NCI-H2081 treated with DMSO at 0.1 percent for 48 hours (cell line): ENCODE results near the gene PSTPIP1.
"Not testable (repeated sequence)": the region's sequence is repeated elsewhere in the genome, so short reads cannot be mapped to it uniquely, and the experiment has no call there.

Source experiments
- DNase-seq: peaks from one replicate; lab custom pipeline; 2025; lab: John Stamatoyannopoulos, UW

Gene PSTPIP1

DNA sequence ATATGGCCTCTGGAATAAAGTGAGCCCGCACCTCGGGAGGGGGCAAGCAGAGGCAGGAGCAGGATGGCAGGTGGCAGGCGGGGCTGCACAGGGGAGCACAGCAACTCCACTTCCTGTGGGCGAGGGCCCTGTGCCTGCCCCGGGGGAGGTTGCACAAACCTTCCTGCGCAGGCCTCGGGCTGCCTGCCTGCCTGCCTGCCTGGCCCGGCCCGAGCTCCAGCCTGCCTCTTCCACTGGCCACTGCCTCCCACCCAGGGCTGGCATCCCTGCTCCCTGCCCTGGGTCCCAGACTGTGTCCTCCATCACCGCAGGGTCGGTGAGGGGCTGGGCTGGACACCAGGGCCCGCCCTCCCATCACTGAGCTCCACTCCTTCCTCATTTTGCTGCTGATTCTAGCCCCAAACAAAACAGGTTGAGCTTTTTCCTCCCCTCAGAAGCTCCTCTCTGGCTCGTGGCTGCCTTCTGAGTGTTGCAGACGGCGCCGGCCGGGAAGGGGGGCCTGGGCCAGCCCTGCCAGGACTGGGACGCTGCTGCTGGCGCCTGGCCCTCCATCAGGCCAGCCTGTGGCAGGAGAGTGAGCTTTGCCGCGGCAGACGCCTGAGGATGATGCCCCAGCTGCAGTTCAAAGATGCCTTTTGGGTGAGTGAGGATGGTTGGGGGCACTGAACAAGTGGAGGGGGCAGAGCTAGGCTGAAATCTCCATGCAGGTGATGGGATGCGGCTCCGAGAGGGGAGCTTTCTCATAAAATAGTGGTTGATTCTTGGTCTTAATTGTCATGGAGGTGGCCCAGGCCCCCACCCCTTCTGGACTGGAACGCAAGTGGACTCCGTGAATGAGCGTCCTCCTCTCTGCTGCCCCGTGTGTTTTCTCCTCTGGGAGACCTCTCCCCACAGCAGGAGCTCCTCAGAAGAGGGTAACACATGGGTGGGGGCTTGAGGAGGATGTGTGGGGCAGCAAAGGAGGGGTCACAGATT lies at the start of gene PSTPIP1:
TSS of gene PSTPIP1 (plus strand) at position 156 of the 975 bp plus-strand sequence. CDS start at position 604, 448 bp downstream.
- DNase-seq, result no peak

DNA sequence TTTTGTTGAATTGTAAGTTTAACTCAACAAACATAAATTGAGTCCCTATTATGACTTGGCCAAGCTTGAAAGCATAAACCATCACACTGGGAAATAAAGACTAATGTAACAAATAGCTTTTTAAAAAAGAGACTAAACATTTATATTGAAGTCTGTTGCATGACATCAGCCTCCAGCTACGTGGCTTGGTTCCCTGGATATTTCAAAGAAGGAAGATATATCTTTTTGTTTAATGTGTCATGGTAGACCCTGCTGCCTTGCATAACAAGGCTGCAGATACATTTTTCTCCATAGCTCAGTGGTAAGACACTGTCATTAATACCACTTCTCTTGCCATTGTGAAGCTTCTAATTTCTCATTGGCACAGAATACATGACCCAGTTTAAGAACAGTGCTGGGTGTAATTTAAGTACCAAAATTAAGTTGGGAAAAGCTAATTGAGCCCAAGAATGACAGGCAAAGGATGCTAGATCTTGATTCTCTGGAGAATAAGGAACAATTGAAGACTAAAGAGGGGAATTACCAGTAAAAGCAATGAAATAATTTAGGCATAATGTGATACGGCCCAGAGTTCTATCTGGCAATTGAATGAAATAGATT lies 49.3 kb upstream of the PSTPIP1 start:
- DNase-seq, result no peak

DNA sequence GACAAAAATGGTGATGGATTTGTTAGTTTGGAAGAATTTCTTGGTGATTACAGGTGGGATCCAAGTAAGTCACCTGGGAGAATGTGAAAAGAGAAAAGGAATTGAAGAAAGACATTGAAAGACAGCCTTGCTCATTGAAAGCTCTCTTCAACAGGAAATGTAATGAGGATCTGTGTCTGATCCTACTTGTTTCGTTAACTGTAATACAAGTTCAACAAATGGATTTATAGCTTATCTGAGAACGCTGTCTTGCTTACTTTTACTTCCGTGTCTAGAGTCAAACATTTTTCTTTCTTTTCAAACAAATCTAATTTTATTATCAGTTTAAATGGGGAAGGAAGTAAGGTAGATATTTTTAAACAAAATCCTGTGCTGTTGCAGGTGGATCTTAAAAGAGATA lies 47.5 kb upstream of the PSTPIP1 start:
- DNase-seq, result no peak

DNA sequence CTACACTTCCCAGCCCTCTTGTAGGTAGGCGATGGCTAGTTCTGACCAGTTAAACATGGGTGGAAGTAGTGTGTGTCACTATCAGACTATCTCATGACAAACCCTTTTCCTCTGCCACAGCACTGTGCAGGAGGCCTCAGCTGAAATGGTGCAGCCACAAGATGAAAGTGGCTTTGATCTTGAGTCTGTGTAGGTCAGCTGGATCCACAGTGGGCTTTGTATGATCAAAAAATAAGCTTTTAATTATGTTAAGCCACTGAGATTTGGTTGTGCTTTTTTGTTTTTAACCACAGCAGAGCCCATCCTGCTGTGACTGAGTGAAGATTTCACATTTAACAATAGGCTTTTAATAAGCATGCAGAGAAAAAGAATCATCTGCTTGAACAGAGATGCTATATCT lies 43.7 kb upstream of the PSTPIP1 start:
- DNase-seq, result no peak

DNA sequence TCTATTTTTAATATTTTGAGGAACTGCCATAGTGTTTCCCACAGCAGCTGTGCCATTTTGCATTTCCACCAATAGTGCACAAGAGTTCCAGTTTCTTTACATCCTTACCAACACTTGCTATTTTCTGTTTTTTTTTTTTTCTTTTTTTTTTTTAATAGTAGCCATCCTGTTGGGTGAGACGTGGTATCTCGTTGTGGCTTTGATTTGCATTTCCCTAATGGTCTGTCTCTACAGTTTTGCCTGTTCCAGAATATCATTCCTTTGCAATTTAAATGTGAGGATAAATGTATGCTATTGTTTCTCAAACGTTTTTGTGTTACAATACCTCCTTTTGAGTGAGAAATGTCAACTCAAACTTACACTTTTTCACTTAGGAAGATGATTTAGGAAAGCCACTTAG lies 41.0 kb upstream of the PSTPIP1 start:
- no peak for DNase-seq

DNA sequence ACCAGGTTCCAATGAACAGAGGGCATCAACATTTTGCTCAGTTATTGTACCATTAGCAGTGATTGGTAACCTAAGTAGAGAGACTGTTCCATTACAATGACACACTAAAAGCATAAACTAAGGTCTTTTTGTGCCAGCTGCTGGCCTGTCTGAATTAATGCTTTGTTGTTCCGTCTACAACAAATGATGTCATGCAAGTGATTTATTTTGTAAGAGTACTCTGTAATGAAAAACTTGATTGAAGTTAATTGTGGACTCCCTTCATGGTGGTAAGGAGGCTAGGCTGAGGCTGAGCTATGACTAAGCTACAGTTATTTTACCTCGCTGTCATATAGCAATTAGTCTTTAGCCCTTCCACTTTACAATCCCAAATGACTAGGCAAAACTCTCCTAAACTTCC lies 40.2 kb upstream of the PSTPIP1 start:
- no peak for DNase-seq

DNA sequence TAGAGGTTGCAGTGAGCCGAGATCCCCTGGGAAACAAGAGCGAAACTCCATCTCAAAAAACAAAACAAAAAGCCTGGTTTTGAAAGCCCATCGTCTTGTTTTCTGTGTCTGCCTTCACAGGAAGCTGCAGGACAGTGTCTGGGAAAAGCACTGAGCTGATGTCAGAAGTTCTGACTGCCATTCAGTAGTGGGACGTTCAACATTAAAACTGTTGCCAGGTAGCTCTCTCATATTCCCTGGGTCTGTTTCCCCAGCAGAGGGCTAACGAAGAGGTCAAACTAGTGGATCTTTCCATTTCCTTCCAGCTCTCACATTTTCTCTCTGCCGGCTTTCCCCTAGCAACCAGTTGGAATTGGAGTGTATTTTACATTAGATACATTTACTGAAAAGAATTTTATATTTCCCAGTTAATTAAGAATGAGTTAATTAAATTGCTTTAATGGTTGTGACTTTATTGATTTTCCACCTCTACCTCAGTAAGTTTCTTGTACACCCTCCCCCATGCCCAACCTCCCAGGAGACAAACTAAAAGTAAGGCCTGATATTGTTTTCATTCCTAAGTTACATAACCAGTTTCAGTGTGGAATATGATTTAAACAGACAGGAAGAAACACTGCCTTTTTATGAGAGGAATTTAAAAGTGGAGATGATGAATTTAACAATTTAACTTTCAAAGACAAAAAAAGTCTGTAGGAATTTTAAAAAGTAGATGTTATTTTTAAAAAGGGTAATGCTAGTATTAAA lies 33.5 kb upstream of the PSTPIP1 start:
- DNase-seq, result no peak

DNA sequence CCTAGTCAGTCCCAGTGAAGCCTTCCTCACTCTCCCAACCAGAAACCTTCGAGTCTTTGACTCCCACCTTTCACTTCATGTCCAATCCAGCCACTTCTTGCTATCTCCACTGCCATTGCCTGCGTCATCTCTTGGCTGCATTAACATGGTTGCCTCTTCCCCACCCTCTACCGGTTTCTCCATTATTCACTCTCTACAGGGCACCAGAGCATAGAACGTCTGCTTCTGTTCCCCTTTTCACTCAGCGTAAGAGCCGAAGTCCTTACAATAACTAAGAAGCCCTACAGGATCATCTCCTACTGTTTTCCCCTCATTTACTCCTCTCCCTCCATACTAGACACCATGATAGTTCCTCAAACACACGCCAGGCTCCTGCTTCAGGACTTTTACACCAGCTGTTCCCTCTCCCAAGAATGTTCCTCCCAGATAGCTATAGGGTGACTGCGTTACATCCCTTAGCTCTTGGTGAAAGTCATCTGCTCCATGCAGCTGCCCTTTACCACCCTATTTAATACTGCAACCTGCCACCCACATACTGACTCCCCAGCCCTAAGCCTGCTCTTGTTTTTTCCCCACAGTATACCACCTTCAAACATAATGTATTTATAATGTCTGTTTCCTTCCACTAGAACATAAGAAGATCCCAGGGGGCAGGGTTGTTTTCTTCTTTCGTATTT lies 32.5 kb upstream of the PSTPIP1 start:
- no peak for DNase-seq

DNA sequence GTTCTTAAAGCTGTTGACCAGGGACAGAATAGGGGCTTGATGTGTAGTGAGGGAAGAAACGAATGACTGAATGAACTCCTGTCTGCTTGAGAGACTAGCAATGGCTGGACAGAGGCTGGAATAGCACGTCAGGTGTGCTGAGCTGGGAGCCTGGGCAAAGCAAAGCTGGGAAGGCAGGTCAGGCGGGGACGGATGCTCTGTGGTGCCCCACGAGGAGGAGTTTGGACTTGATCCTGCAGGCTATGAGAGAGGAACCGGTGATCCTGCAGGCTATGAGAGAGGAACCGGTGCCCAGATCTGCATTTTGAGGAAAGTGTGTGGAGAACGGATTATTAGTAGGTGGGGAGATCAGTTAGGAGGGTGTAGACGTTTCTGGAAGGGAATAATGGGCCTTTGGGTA lies 31.3 kb upstream of the PSTPIP1 start:
- DNase-seq, result no peak

DNA sequence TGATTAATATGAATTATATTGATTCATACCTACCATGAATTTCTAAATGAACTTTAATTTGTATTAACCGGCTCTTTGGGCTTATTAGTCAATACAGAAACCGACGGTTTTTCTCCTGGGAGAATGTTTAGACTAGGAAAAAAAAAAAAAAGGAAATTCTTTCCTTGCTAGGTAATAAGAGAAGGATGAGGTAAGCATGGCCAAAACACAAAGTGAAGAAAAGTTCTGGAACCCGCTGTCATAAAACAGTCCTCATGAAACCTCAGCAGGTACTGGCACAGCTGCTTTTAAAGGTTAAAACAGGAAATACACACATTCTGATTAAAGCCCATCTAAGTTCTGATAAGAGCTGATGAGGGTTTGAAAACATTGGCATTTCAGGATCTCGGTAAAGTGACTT lies 30.8 kb upstream of the PSTPIP1 start:
- no peak for DNase-seq

DNA sequence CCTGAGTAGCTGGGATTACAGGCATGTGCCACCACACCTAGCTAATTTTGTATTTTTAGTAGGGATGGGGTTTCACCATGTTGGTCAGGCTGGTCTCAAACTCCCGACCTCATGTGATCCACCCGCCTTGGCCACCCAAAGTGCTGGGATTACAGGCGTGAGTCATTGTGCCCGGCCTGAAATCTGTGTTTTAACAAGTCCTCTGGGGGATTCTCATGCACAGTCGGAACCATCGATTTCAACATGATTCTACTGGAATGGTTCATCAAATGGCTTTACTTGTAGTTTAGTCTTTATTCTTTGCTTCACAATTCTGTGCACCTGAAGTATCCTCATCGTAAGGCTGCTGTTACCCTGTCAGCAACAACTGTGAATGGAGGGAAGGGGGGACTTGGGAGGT lies 28.9 kb upstream of the PSTPIP1 start:
- not testable (repeated sequence) for DNase-seq

DNA sequence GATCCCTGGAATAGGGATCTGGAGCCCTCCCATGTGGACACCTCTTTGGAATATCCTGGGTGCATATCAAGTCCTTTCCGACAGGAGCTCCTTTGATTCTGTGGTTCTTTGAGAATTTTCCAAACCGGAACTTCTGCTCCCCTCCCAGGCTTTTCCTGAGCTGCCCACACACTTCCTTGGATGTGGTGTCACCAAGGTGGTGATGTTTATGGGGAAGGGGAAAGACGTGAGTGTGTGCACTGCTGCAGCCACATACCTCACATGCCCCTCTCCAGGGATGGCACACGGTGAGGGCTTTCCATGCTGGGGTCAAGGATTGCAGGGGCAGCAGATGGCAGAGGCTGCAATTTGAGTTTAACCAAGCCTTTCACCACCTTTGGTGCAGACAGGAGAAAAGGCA lies 27.9 kb upstream of the PSTPIP1 start:
- DNase-seq, result no peak

DNA sequence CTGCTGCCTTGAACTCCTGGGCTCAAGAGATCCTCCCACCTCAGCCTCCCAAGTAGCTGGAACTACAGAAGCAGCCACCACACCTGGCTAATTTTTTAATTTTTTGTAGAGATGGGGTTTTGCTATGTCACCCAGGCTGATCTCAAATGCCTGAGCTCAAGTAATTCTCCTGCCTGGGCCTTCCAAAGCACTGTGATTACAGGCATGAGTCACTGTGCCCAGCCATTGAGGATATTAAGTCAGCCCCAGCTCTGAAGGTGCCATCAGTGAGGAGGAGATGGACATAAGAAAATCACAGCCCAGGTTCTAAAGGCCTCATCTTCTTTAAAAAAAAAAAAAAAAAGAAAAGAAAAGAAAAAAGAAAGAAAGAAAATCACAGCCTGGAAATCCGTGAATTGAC lies 26.6 kb upstream of the PSTPIP1 start:
- no peak for DNase-seq

DNA sequence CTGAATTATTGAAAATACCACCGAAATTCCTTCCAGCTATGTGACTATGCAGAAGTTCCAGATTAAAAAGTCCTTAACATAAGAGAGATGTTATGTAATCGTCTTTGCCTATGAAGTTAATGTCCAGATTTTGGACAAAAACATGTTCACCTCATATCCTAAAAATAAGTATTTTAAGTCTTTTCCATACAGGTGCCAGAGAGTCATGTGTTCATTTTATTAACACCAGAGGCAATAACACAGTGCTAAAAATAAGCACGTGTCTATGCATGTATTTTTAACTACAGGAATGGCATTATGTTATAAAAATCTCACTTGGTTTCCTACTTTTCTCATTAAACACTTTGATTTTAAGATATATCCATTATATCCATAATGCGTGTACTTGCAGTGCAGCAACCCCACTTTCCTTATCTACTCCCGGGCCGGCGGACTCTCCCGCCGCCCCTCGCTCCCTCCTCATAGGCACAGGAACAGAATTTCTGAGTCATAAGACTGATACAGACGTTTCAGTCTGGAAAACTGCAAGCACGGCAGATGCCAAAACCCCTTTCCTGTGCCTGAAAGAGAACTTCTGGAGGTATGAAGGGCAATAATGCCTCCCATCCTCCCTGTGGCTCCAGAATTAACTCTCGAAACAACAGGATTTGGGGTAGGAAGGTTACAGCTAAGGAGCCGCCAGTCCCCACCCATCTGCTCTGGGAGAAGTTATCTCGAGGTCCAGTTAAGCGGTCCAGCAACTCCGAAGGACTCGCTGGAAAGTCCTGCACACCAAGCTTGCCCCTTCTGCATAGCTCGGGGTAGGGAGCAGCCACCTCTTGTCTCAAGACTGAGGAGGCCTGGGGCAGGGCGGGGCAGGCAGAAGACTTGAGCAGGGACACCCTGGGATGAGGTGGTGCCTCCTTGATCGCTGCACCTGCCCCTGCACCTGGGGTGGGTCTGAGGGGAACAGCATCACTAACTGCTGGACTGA lies 22.3 kb upstream of the PSTPIP1 start:
- DNase-seq, result no peak

DNA sequence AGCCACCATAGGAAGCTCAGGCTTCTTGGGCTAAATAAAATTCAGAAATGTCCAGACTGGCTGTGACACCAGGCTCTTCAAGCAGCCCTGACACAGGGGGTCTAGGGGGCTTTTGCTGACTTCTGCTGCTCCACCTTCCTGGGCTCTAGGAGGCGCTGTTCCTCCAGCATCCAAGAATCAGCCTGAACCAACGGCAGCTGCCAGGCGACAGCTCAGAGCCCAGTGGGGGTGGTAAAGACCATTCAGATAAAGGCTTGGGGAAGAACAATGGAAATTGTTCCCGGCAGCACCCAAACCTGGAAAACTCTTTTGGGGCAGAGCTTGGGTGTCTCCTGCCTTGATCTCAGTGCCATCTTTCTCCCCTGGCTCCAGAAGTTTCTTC lies 21.6 kb upstream of the PSTPIP1 start:
- DNase-seq, result no peak

DNA sequence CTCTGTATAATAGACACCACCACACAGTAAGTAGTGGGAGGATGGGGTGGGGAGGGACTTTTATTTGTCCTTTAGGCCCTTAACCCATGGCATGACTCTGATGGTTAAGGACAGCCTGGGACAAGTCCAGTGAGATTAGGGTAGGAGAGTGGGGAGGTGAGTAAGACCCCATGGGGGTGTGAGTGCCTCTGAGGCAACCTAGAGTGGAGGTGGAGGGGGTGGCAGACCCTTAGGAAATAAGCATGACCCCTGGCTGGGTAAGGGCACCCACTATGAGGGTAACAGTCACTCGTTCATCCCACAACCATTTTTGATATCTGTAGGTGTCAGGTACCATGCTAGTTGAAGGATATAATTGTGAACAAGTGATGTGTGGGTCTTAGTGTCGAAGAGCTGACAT lies 21.0 kb upstream of the PSTPIP1 start:
- DNase-seq, result no peak

DNA sequence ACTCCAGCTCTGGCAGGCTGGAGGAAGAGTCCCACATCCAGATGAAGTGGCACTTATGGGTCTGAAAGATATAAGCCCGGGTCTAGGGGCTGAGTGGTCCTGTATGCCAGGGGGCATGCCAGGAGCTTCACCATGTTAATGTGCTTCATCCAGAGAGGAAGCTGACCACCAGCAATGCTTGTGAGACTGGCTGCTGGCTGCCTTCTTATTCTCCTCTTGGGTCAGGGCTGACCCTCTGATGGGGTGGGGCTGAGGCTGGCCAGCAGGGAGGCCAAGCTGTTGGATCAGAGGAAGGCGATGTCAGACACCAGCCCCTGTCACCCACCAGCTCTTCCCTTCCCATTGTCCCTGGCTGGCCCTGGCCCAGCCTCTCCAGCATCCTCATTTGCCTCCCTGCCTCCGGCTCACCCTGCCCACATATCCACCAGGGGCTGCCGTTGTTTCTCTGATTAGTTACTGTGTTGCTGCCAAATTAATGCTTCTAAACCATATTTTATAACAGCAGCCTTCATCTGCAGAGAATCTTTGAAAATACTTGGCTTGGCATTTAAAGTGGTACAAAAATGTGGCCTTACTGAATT lies 20.4 kb upstream of the PSTPIP1 start:
- no peak for DNase-seq

DNA sequence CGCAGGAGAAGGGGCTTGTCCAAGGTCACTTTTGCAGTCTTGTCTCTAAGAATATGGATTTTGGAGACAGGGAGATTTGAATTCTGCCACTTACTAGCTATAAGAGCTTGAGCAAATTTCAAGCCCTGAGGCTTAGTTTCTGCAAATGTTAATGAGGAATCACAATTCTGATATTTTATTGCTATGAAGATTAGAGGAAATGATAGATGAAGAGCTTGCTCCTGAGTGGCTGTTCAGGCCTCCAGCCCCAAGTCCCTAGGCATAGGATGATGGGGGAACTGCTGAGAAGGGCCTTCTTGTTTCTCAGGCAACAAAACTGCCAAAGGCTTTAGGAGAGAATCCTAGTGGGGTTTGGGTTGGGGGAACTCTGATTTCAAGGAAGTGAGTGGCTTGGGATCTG lies 18.8 kb upstream of the PSTPIP1 start:
- no peak for DNase-seq

DNA sequence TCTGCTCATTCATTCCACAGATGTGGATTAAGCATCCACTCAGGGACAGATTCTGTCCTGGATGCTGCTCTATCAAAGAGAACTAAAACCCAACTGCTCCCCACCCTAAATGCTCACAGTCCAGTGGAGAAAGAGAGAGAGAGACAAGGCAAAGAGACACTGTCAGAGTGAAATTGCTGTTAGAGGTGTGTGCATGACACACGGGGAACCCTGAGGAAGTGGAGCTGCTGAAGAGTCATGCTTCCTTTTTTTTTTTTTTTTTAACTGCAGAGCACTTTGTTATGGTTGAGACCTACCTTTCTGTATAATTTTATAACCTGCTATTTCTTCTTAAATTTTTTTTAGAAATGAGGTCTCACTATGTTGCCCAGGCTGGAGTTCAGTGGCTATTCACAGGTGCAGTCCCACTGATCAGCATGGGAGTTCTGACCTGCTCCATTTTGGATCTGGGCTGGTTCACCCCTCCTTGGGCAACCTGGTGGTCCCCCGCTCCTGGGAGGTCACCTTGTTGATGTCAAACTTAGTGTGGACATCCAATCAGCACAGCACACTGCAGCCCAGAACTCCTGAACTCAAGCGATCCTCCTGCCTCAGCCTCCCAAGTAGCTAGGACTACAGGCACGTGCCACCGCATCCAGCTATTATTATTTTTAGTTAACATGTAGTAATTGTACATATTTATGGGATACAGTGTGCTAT lies 18.2 kb upstream of the PSTPIP1 start:
- no peak for DNase-seq
